SK-N-SH treated with all-trans-retinoic acid at 6 μM for 48 hours (cell line): Measurements from ENCODE around the gene HDHD2.
A peak's percentile ranks its signal among the peaks of the same experiment; 100 is the strongest.

ENCODE experiments used
- ATAC-seq: fragments of 200-7000 bp; cut with Tn5 transposase; 3 replicates; pipeline ENCODE4 v1.9.1; 2020; ENCODE audit warnings: mild to moderate bottlenecking, moderate library complexity
- ARNTL ChIP-seq: fragments of 450-650 bp; formaldehyde crosslinking; IDR thresholded peaks from 2 replicates; pipeline ENCODE4 v1.5.0; 2020; ENCODE audit warnings: low read depth, mild to moderate bottlenecking, moderate library complexity, borderline replicate concordance
- BACH2 ChIP-seq: fragments of 250-450 bp; sonication (Bioruptor Pico); IDR thresholded peaks from 2 replicates; pipeline ENCODE4 v1.9.0; 2021; ENCODE audit warnings: mild to moderate bottlenecking, borderline replicate concordance
- CSDC2 ChIP-seq: fragments of 250-450 bp; sonication (Bioruptor Pico); IDR thresholded peaks from 2 replicates; pipeline ENCODE4 v1.5.0; 2020; ENCODE audit warnings: mild to moderate bottlenecking, moderate library complexity
- ESRRG ChIP-seq: fragments of 250-450 bp; sonication (Bioruptor Pico); IDR thresholded peaks from 2 replicates; pipeline ENCODE4 v1.6.1; 2021; ENCODE audit warnings: mild to moderate bottlenecking
- GLIS3 ChIP-seq: fragments of 250-450 bp; sonication (Bioruptor Pico); IDR thresholded peaks from 2 replicates; pipeline ENCODE4 v1.5.0; 2020; ENCODE audit warnings: mild to moderate bottlenecking, moderate library complexity
- ISL1 ChIP-seq: fragments of 250-450 bp; sonication (Bioruptor Pico); IDR thresholded peaks from 2 replicates; pipeline ENCODE4 v2.1.2; 2022; ENCODE audit warnings: mild to moderate bottlenecking, moderate library complexity
- PATZ1 ChIP-seq: fragments of 250-450 bp; sonication (Bioruptor Pico); IDR thresholded peaks from 2 replicates; pipeline ENCODE4 v1.8.0; 2020; ENCODE audit warnings: mild to moderate bottlenecking, moderate library complexity, borderline replicate concordance
- PPARA ChIP-seq: fragments of 250-450 bp; sonication (Bioruptor Pico); IDR thresholded peaks from 2 replicates; pipeline ENCODE4 v1.5.0; 2020; ENCODE audit warnings: mild to moderate bottlenecking, borderline replicate concordance
- RARB ChIP-seq: fragments of 250-450 bp; sonication (Bioruptor Pico); IDR thresholded peaks from 2 replicates; pipeline ENCODE4 v1.8.0; 2021; ENCODE audit warnings: mild to moderate bottlenecking, moderate library complexity
- TCF4 ChIP-seq: fragments of 250-450 bp; sonication (Bioruptor Pico); IDR thresholded peaks from 2 replicates; pipeline ENCODE4 v1.8.0; 2021; ENCODE audit warnings: mild to moderate bottlenecking, moderate library complexity, borderline replicate concordance
- TOX ChIP-seq: fragments of 250-450 bp; sonication (Bioruptor Pico); IDR thresholded peaks from 2 replicates; pipeline ENCODE4 v1.8.0; 2021; ENCODE audit warnings: mild to moderate bottlenecking, moderate library complexity, borderline replicate concordance
- ZFP3 ChIP-seq: fragments of 250-450 bp; sonication (Bioruptor Pico); IDR thresholded peaks from 2 replicates; pipeline ENCODE4 v1.5.0; 2020; ENCODE audit warnings: mild to moderate bottlenecking, moderate library complexity
- ZFP30 ChIP-seq: fragments of 450-650 bp; formaldehyde crosslinking; IDR thresholded peaks from 2 replicates; pipeline ENCODE4 v1.5.0; 2022; ENCODE audit warnings: mild to moderate bottlenecking, moderate library complexity
- ZNF565 ChIP-seq: fragments of 450-650 bp; formaldehyde crosslinking; conservative IDR thresholded peaks from 2 replicates; pipeline ENCODE4 v1.5.0; 2020; ENCODE audit warnings: low read depth, mild to moderate bottlenecking, moderate library complexity
- ZNF70 ChIP-seq: fragments of 450-650 bp; formaldehyde crosslinking; IDR thresholded peaks from 2 replicates; pipeline ENCODE4 v1.5.0; 2020; ENCODE audit warnings: mild to moderate bottlenecking, moderate library complexity
- TF ChIP-seq, protein P1 (sequence below): fragments of 250-450 bp; sonication (Bioruptor Pico); IDR thresholded peaks from 2 replicates; pipeline ENCODE4 v1.5.1; 2020; ENCODE audit warnings: low read depth, mild to moderate bottlenecking, moderate library complexity
- TF ChIP-seq, protein P2 (sequence below): fragments of 250-450 bp; sonication (Bioruptor Pico); IDR thresholded peaks from 2 replicates; pipeline ENCODE4 v1.5.1; 2021; ENCODE audit warnings: mild to moderate bottlenecking, moderate library complexity
- TF ChIP-seq, protein P3 (sequence below): fragments of 250-450 bp; sonication (Bioruptor Pico); IDR thresholded peaks from 2 replicates; pipeline ENCODE4 v1.8.0; 2021; ENCODE audit warnings: low read depth, mild to moderate bottlenecking, moderate library complexity, borderline replicate concordance

Gene HDHD2

DNA sequence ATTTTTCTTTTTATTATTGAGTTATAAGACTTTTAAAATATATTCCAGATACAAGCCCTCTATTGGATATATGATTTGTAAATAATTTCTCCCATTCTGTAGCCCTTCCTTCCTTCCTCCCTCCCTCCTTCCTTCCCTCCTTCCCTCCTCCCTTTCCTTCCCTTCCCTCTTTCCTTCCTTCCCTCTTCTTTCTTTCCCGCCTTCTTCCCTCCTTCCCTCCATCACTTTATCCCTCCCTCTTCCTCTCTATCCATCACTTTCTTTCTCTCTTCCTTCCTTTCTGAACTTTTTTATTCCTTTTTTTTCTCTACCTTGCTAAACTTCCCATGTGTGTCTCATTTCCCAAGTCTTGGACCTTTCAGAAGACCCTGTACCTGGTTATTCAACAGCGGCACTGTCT, 69.4 kb downstream of the HDHD2 start:
- no peak for ATAC-seq
- TF ChIP-seq TOX (CRISPR knock-in tag) (no peak), BACH2 (CRISPR knock-in tag) (no peak), GLIS3 (no peak), ZNF70 (CRISPR knock-in tag) (no peak), ZFP3 (CRISPR knock-in tag) (no peak), PPARA (CRISPR knock-in tag) (no peak), ZFP30 (CRISPR knock-in tag) (no peak), RARB (CRISPR knock-in tag) (no peak), ZNF565 (CRISPR knock-in tag) (no peak), ESRRG (CRISPR knock-in tag) (no peak), ARNTL (CRISPR knock-in tag) (no peak), TCF4 (CRISPR knock-in tag) (no peak)
- TF ChIP-seq, protein P1, sequence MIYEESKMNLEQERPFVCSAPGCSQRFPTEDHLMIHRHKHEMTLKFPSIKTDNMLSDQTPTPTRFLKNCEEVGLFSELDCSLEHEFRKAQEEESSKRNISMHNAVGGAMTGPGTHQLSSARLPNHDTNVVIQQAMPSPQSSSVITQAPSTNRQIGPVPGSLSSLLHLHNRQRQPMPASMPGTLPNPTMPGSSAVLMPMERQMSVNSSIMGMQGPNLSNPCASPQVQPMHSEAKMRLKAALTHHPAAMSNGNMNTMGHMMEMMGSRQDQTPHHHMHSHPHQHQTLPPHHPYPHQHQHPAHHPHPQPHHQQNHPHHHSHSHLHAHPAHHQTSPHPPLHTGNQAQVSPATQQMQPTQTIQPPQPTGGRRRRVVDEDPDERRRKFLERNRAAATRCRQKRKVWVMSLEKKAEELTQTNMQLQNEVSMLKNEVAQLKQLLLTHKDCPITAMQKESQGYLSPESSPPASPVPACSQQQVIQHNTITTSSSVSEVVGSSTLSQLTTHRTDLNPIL (CRISPR knock-in tag), result no peak
- TF ChIP-seq, protein P2, sequence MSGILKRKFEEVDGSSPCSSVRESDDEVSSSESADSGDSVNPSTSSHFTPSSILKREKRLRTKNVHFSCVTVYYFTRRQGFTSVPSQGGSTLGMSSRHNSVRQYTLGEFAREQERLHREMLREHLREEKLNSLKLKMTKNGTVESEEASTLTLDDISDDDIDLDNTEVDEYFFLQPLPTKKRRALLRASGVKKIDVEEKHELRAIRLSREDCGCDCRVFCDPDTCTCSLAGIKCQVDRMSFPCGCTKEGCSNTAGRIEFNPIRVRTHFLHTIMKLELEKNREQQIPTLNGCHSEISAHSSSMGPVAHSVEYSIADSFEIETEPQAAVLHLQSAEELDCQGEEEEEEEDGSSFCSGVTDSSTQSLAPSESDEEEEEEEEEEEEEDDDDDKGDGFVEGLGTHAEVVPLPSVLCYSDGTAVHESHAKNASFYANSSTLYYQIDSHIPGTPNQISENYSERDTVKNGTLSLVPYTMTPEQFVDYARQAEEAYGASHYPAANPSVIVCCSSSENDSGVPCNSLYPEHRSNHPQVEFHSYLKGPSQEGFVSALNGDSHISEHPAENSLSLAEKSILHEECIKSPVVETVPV, result no peak
- TF ChIP-seq, protein P3, sequence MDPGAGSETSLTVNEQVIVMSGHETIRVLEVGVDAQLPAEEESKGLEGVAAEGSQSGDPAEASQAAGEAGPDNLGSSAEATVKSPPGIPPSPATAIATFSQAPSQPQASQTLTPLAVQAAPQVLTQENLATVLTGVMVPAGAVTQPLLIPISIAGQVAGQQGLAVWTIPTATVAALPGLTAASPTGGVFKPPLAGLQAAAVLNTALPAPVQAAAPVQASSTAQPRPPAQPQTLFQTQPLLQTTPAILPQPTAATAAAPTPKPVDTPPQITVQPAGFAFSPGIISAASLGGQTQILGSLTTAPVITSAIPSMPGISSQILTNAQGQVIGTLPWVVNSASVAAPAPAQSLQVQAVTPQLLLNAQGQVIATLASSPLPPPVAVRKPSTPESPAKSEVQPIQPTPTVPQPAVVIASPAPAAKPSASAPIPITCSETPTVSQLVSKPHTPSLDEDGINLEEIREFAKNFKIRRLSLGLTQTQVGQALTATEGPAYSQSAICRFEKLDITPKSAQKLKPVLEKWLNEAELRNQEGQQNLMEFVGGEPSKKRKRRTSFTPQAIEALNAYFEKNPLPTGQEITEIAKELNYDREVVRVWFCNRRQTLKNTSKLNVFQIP (CRISPR knock-in tag), result no peak

DNA sequence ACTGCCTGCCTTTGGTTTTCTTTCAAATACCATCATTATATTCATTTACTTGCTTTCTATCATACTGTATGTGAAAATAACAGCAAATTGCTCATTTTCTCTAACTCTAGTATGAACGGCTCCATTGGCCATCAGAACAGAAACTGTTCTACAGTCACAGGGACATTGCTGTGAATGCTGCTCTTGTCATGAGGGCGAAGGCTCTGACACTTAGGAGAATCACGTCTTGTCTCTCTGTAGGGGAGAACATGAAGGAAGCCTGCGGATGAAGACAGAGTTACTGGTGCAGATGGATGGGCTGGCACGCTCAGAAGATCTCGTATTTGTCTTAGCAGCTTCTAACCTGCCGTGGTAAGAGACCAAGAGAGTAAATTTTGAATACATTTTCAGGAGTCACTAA, 73.2 kb downstream of the HDHD2 start:
- no peak for TF ChIP-seq ESRRG (CRISPR knock-in tag)
- TF ChIP-seq BACH2 (CRISPR knock-in tag), result no peak
- TF ChIP-seq TCF4 (CRISPR knock-in tag), result no peak
- no peak for TF ChIP-seq CSDC2
- TF ChIP-seq, all 23 proteins: peak for 0
- ATAC-seq, result no peak

DNA sequence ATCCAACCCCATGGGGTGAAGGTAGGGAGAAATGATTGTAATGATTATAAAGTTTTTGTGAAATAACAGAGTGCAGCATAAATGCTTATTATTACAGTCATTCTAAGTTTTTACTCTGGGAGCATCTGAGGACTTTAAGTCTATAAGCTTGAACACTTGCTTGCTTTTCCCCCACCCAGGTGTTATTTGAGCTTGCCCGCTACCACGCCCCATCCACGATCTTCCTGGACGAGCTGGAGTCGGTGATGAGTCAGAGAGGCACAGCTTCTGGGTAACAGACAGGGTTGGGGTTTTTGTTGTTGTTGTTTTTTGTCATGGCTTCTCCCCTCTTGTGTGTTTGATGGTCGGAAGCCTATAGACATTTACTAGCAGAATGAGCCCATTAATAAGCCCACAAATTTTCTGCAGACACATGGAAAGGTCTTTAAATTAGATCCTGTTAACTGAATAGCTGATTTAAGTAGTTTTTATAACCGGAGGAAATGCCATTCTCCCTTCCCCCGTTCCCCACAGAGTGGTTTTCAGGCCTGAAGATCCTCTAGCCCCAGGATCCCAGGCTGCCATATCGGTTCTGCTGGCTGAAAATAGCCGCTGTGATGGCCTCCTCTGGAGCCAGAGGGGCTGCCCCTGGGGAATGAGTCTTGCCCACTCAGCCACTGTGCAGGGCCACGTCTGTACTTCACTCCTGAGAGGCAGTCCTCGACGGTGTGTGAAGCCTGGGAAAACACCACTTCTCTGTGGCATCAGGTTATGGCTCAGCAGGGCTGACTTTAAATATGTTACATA, 75.0 kb downstream of the HDHD2 start:
- peak; percentile 38 for ATAC-seq
- TF ChIP-seq, protein P1 (CRISPR knock-in tag), result no peak
- TF ChIP-seq ARNTL (CRISPR knock-in tag), result no peak

- TF ChIP-seq ISL1, result no peak
- TF ChIP-seq, protein P3 (CRISPR knock-in tag), result no peak
- no peak for TF ChIP-seq TOX (CRISPR knock-in tag)
- no peak for TF ChIP-seq ARNTL (CRISPR knock-in tag)
- no peak for TF ChIP-seq ZNF70 (CRISPR knock-in tag)
- TF ChIP-seq, protein P1 (CRISPR knock-in tag), result no peak
- TF ChIP-seq PATZ1 (CRISPR knock-in tag), result no peak
- no peak for ATAC-seq
Measured at GRCh38 chr18:47067648-47068047, 82.7 kb downstream of the HDHD2 start.
